Activated gamma-delta T cell treated with Interleukin-2 at 50 U/mL for 16 hours (primary cell): ENCODE results near the gene SIAH2.

Source experiments
- DNase-seq: peaks from one replicate; pipeline ENCODE4 v3.0.0-alpha.2; 2020

SIAH2 gene

GRCh38 chr3:150747886-150748683 is 14.9 kb downstream of the SIAH2 start:
- no peak for DNase-seq

GRCh38 chr3:150746791-150747590 is 16.0 kb downstream of the SIAH2 start:
- DNase-seq, result no peak

GRCh38 chr3:150745832-150746231 is 17.1 kb downstream of the SIAH2 start:
- no peak for DNase-seq

- DNase-seq, result no peak
Measured at GRCh38 chr3:150744919-150745211, 18.1 kb downstream of the SIAH2 start.

- no peak for DNase-seq
Measured at GRCh38 chr3:150744041-150744918, 18.7 kb downstream of the SIAH2 start.

- DNase-seq, result no peak
Measured at GRCh38 chr3:150743508-150743907, 19.5 kb downstream of the SIAH2 start.

GRCh38 chr3:150742679-150743078 is 20.3 kb downstream of the SIAH2 start:
- DNase-seq, result no peak

GRCh38 chr3:150742141-150742523 is 20.8 kb downstream of the SIAH2 start:
- DNase-seq, result no peak

- DNase-seq, result no peak
Measured at GRCh38 chr3:150741497-150742140, 21.4 kb downstream of the SIAH2 start.

- DNase-seq, result no peak
Measured at GRCh38 chr3:150740733-150741496, 22.1 kb downstream of the SIAH2 start.

- DNase-seq, result no peak
Measured at GRCh38 chr3:150739877-150740645, 22.9 kb downstream of the SIAH2 start.

GRCh38 chr3:150739200-150739863 is 23.6 kb downstream of the SIAH2 start:
- no peak for DNase-seq

GRCh38 chr3:150738688-150739087 is 24.3 kb downstream of the SIAH2 start:
- DNase-seq, result no peak

- no peak for DNase-seq
Measured at GRCh38 chr3:150737874-150738679, 24.9 kb downstream of the SIAH2 start.

- no peak for DNase-seq
Measured at GRCh38 chr3:150736903-150737832, 25.8 kb downstream of the SIAH2 start.

- DNase-seq, result no peak
Measured at GRCh38 chr3:150736316-150736719, 26.7 kb downstream of the SIAH2 start.

- no peak for DNase-seq
Measured at GRCh38 chr3:150734795-150735119, 28.2 kb downstream of the SIAH2 start.

- DNase-seq, result no peak
Measured at GRCh38 chr3:150733936-150734794, 28.8 kb downstream of the SIAH2 start.
